ENCODE measurements around the gene MAF. TPM values are rescaled to one million over a fixed set of nuclear protein-coding genes. Genes with fewer than 3 reads are reported as not detected.

Gene MAF
- total and polyA plus RNA-seq, 5 experiments from 2014 or later = 0.09 to 1.0 (median 0.71) TPM; not detected in 1

GRCh38 chr16:79628988-79629387 is 28.5 kb upstream of the MAF start:
- no peak for ATAC-seq
- H3K27ac Mint-ChIP-seq = no peak overlapping the region
- POLR2A ChIA-PET = no interaction called here
- peaks cover 0 to 13% (median 0%) of the 10 kb centered on the region in 9 donors for H3K9me3 Mint-ChIP-seq
- H3K4me3 Mint-ChIP-seq = no peak overlapping the region
- H3K36me3 Mint-ChIP-seq = no peaks in the 10 kb centered on the region
- H3K27me3 Mint-ChIP-seq = peaks cover 0 to 20% (median 3%) of the 10 kb centered on the region in 5 donors
- peaks cover 0 to 10% (median under 1%) of the 10 kb centered on the region in 4 donors for H3K4me1 Mint-ChIP-seq
- DNase-seq = no peak

DNA sequence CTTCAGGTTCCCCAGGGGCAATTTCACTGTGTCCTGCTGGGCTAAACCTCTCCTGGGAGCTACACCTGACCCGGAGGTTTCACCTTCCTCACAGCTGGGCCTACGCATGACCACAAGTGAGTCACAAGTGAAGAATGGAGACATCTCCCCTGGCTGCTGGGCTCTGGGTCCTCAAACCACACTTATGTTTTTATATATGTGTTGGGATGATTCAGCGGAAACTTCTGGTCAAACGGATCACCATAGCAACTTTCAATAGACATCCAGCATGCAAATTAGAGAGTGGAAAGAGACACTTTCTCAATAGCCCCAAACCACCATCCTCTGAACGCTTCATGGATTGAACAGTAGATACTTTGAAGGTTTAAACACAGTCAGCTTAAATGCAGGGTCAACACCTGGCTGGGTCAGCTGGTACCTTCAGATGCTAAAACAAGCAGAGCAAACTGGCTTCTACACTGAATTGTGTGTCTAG is 28.0 kb upstream of the MAF start:
- H3K36me3 Mint-ChIP-seq = no peaks in the 10 kb centered on the region
- no peak for ATAC-seq
- H3K27me3 Mint-ChIP-seq = peaks cover 0 to 24% (median 3%) of the 10 kb centered on the region in 5 donors
- H3K27ac Mint-ChIP-seq = no peak overlapping the region
- no peak overlapping the region for H3K4me3 Mint-ChIP-seq
- DNase-seq = peak in 1 of 10 donors; percentile 9
- peaks cover 0 to 13% (median 0%) of the 10 kb centered on the region in 9 donors for H3K9me3 Mint-ChIP-seq
- POLR2A ChIA-PET = no interaction called here
- peaks cover 0 to 10% (median under 1%) of the 10 kb centered on the region in 4 donors for H3K4me1 Mint-ChIP-seq

- Mint-ChIP-seq H3K27me3 (peaks cover 0 to 27% (median 3%) of the 10 kb centered on the region in 5 donors), H3K4me3 (no peak overlapping the region), H3K9me3 (peaks cover 0 to 13% (median 0%) of the 10 kb centered on the region in 9 donors), H3K27ac (no peak overlapping the region), H3K4me1 (peaks cover 0 to 10% (median under 1%) of the 10 kb centered on the region in 4 donors), H3K36me3 (no peaks in the 10 kb centered on the region)
- no peak for ATAC-seq
- DNase-seq = no peak
- POLR2A ChIA-PET = no interaction called here
Measured at GRCh38 chr16:79627092-79627491, 26.6 kb upstream of the MAF start.

DNA sequence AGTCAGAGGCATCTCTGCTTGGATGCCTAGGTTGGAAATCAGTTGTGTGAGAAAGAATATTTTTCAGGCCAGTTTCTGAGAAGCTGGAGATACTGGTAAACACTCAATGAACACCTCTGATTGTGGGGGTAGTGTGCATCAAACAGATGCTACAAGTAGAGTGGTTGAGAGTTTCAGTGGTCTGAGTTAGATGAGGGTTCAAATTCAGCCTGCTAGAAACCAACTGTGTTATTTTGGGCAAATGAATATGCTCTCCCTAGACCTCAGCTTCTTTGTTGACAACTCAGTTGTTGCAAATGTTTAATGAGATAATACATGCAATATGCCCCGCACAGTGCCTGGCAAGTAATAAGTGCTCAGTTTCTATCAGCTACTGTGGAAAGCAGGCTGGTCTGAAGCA is 25.2 kb upstream of the MAF start:
- DNase-seq (no peak), ATAC-seq (no peak)
- peaks cover 0 to 10% (median under 1%) of the 10 kb centered on the region in 4 donors for H3K4me1 Mint-ChIP-seq
- peaks cover 0 to 26% (median 3%) of the 10 kb centered on the region in 5 donors for H3K27me3 Mint-ChIP-seq
- H3K36me3 Mint-ChIP-seq = no peaks in the 10 kb centered on the region
- H3K9me3 Mint-ChIP-seq = peaks cover 0 to 13% (median 0%) of the 10 kb centered on the region in 9 donors
- H3K27ac Mint-ChIP-seq = no peak overlapping the region
- POLR2A ChIA-PET = no interaction called here
- no peak overlapping the region for H3K4me3 Mint-ChIP-seq

DNA sequence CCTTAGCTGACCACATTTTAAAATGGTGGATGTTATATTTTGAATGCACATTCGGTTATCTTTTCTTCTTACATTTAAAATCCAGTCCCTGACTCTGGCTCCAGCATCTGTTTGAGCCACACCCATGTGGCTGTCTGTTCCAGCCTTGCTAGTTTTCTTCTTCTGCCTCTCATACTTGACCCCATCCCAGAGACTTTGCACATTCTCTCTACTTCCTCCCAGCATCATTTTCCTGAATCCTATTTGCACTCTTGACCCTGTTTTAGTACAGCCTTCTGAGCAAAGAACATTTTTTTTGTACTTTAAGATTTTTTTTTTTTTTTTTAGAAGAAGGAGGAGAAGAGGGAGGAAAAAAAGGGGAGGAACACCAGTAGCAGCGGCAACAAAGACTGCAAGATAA is 23.3 kb upstream of the MAF start:
- peaks cover 0 to 17% (median 3%) of the 10 kb centered on the region in 5 donors for H3K27me3 Mint-ChIP-seq
- ATAC-seq = no peak
- no peak overlapping the region for H3K27ac Mint-ChIP-seq
- no peak for DNase-seq
- H3K4me1 Mint-ChIP-seq = peaks cover 0 to 10% (median under 1%) of the 10 kb centered on the region in 4 donors
- POLR2A ChIA-PET = no interaction called here
- H3K36me3 Mint-ChIP-seq = no peaks in the 10 kb centered on the region
- no peak overlapping the region for H3K4me3 Mint-ChIP-seq
- H3K9me3 Mint-ChIP-seq = no peaks in the 10 kb centered on the region

GRCh38 chr16:79623062-79623461 is 22.5 kb upstream of the MAF start:
- peaks cover 0 to 8% (median 0%) of the 10 kb centered on the region in 4 donors for H3K4me1 Mint-ChIP-seq
- no peak overlapping the region for H3K4me3 Mint-ChIP-seq
- DNase-seq = no peak
- H3K36me3 Mint-ChIP-seq = no peaks in the 10 kb centered on the region
- no peak for ATAC-seq
- peaks cover 0 to 17% (median 3%) of the 10 kb centered on the region in 5 donors for H3K27me3 Mint-ChIP-seq
- POLR2A ChIA-PET = no interaction called here
- H3K27ac Mint-ChIP-seq = no peak overlapping the region
- H3K9me3 Mint-ChIP-seq = no peaks in the 10 kb centered on the region

GRCh38 chr16:79621027-79621426 is 20.5 kb upstream of the MAF start:
- Mint-ChIP-seq H3K4me1 (peaks cover 0 to 9% (median 0%) of the 10 kb centered on the region in 4 donors), H3K27ac (no peak overlapping the region), H3K9me3 (no peaks in the 10 kb centered on the region), H3K4me3 (no peak overlapping the region), H3K36me3 (no peaks in the 10 kb centered on the region), H3K27me3 (peaks cover 0 to 13% (median 3%) of the 10 kb centered on the region in 5 donors)
- no peak for ATAC-seq
- POLR2A ChIA-PET = no interaction called here
- no peak for DNase-seq

DNA sequence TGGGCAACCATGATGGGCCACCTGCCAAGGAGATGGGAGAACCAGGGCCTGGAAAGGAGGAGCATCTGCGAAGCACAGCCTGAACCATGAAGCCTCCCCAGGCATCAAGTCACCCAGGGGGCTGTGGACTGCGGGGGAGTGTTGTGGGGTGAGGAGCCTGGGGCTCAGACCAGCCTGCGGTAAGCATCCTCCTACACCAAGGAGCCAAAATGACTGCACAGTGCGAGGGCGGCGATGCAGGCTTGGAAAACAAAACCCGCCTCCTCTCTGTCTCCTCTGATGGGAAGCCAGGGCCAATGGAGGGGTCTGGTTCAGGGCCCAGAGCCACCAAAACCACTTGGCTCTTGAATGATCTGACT is 18.1 kb upstream of the MAF start:
- DNase-seq (no peak), ATAC-seq (no peak)
- POLR2A ChIA-PET = no interaction called here
- H3K4me1 Mint-ChIP-seq = peaks cover 0 to 9% (median 0%) of the 10 kb centered on the region in 4 donors
- no peaks in the 10 kb centered on the region for H3K9me3 Mint-ChIP-seq
- H3K4me3 Mint-ChIP-seq = no peak overlapping the region
- no peaks in the 10 kb centered on the region for H3K36me3 Mint-ChIP-seq
- peak overlapping the region in 1 of 10 donors; percentile 12 for H3K27ac Mint-ChIP-seq
- peaks cover 0 to 4% (median 0%) of the 10 kb centered on the region in 5 donors for H3K27me3 Mint-ChIP-seq

GRCh38 chr16:79618041-79618691 is 17.6 kb upstream of the MAF start:
- Mint-ChIP-seq H3K27ac (peak overlapping the region in 1 of 10 donors; percentile 12), H3K4me1 (peaks cover 0 to 9% (median 0%) of the 10 kb centered on the region in 4 donors), H3K4me3 (no peak overlapping the region), H3K36me3 (no peaks in the 10 kb centered on the region), H3K9me3 (no peaks in the 10 kb centered on the region), H3K27me3 (peaks cover 0 to 1% (median 0%) of the 10 kb centered on the region in 5 donors)
- POLR2A ChIA-PET = no interaction called here
- no peak for ATAC-seq
- no peak for DNase-seq

- no peak overlapping the region for H3K4me3 Mint-ChIP-seq
Measured at GRCh38 chr16:79613009-79613408, 12.5 kb upstream of the MAF start.

DNA sequence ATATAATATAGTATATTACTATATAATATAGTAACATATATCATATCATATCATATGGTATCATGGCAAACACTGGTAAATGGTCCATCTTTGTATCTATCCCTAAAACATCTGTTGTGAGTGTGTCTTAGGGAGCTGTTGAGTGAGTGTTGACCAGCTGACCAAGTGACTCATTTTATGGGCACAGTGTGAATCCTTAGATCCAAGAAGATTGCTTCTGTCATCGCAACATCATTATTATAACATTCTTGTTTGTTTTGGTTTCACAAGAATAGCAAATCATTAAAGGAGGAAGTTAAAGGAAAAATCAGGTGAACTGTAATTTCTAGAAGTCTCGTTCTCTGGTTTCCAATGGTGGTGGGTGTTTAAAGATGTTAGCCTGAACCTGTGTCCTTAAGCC is 11.7 kb upstream of the MAF start:
- POLR2A ChIA-PET = no interaction called here
- Mint-ChIP-seq H3K4me1 (no peaks in the 10 kb centered on the region), H3K27me3 (peaks cover 10 to 34% (median 18%) of the 10 kb centered on the region in 5 donors), H3K27ac (no peak overlapping the region), H3K4me3 (no peak overlapping the region), H3K9me3 (no peaks in the 10 kb centered on the region), H3K36me3 (no peaks in the 10 kb centered on the region)
- no peak for DNase-seq
- no peak for ATAC-seq

More at GRCh38 chr16:79613009-79613408, 12.5 kb upstream of the MAF start:
- POLR2A ChIA-PET = no interaction called here
- no peak for DNase-seq
- peaks cover 0 to 3% (median 0%) of the 10 kb centered on the region in 4 donors for H3K4me1 Mint-ChIP-seq
- H3K27me3 Mint-ChIP-seq = peaks cover 5 to 26% (median 15%) of the 10 kb centered on the region in 5 donors
- H3K27ac Mint-ChIP-seq = no peak overlapping the region
- no peaks in the 10 kb centered on the region for H3K36me3 Mint-ChIP-seq
- no peak for ATAC-seq
- H3K9me3 Mint-ChIP-seq = no peaks in the 10 kb centered on the region

DNA sequence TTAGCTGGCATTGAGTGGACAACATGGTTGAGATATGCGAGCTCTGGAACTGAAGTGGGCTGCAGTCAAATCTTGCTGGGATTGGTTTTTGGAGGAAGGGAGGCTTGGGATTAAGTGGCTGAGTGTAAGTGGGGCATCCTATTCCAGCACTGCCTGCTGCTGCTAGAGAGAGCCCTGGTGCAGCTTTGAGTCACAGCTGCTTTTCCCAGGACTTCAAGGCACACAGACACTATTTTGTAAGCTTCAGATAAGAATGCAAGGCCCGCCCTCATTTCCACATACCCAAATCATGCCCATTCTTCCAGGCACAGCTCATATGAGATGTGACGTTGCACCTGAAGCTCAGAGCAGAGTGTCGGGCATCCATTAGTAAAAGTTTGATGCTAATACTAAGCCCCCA is 10.2 kb upstream of the MAF start:
- no peaks in the 10 kb centered on the region for H3K9me3 Mint-ChIP-seq
- no peak overlapping the region for H3K27ac Mint-ChIP-seq
- H3K4me1 Mint-ChIP-seq = no peaks in the 10 kb centered on the region
- POLR2A ChIA-PET = no interaction called here
- ATAC-seq (no peak), DNase-seq (no peak)
- H3K27me3 Mint-ChIP-seq = peaks cover 11 to 42% (median 25%) of the 10 kb centered on the region in 5 donors
- no peaks in the 10 kb centered on the region for H3K36me3 Mint-ChIP-seq
- no peak overlapping the region for H3K4me3 Mint-ChIP-seq

DNA sequence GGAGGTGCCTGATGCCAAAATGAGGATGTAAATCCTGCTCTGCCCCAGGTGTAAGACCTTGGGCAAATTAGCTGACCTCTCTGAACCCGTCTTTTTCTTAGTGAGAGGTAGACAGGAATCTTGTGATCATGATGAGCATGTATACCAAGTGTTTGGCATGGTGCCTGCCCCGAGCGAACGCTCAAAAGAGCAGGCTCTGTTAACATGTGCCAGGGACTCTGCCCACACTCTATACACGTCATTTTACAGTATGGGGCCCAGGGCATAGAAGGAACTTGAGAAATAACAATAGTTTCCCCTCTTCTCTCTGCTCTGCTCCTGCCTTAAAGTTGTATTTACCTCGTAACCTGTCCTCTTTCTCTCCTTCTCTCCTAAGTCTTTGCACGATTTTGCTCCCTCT is 9.3 kb upstream of the MAF start:
- peaks cover 15 to 51% (median 29%) of the 10 kb centered on the region in 5 donors for H3K27me3 Mint-ChIP-seq
- H3K4me1 Mint-ChIP-seq = no peaks in the 10 kb centered on the region
- H3K27ac Mint-ChIP-seq = no peak overlapping the region
- POLR2A ChIA-PET = no interaction called here
- DNase-seq = no peak
- H3K4me3 Mint-ChIP-seq = no peak overlapping the region
- ATAC-seq = no peak
- H3K9me3 Mint-ChIP-seq = no peaks in the 10 kb centered on the region
- H3K36me3 Mint-ChIP-seq = no peaks in the 10 kb centered on the region

GRCh38 chr16:79608976-79609375 is 8.4 kb upstream of the MAF start:
- Mint-ChIP-seq H3K9me3 (no peaks in the 10 kb centered on the region), H3K36me3 (no peaks in the 10 kb centered on the region), H3K27me3 (peaks cover 20 to 60% (median 29%) of the 10 kb centered on the region in 5 donors), H3K27ac (peak overlapping the region in 1 of 10 donors; percentile 19), H3K4me3 (no peak overlapping the region), H3K4me1 (no peaks in the 10 kb centered on the region)
- no peak for ATAC-seq
- POLR2A ChIA-PET = no interaction called here
- no peak for DNase-seq
